ENCODE measurements around the gene HNRNPUL1. TPM values are rescaled to one million over a fixed set of nuclear protein-coding genes. Genes with fewer than 3 reads are reported as not detected.

Gene HNRNPUL1
- total RNA-seq, 4 donors from 2014 or later: 148 to 207 (median 179) TPM

- DNase-seq (ENCODE audit: extremely low spot score): no peak
- no peak overlapping the region for H3K4me3 ChIP-seq
- WGBS: 92% methylated on average over 5 of the region's 5 CpGs
- H3K27me3 ChIP-seq: no peaks in the 10 kb centered on the region
- no peak overlapping the region for H3K27ac ChIP-seq (replicated peaks in 1 of 4)
- no peaks in the 10 kb centered on the region for H3K9me3 ChIP-seq
- H3K4me1 ChIP-seq: peaks cover 27 to 33% (median 30%) of the 10 kb centered on the region in 4 donors
- TF ChIP-seq EP300 (IDR thresholded peaks at IDR 0.05) (no peak), POLR2AphosphoS5 (IDR thresholded peaks at IDR 0.05) (no peak), POLR2A (IDR thresholded peaks at IDR 0.05; ENCODE audit: low read depth) (no peak)
- peaks cover 68 to 73% (median 69%) of the 10 kb centered on the region in 4 donors for H3K36me3 ChIP-seq
- intact Hi-C loops (cut with DNase I): no loop called here
Observed at GRCh38 chr19:41269571-41269970, 5.4 kb downstream of the HNRNPUL1 start.

GRCh38 chr19:41273076-41273475, 8.9 kb downstream of the HNRNPUL1 start:
- 84% methylated on average over 6 of the region's 6 CpGs for WGBS
- Histone ChIP-seq H3K4me1 (peaks cover 0 to 2% (median under 1%) of the 10 kb centered on the region in 4 donors), H3K36me3 (peaks cover 98 to 100% (median 100%) of the 10 kb centered on the region in 4 donors), H3K27ac (replicated peaks in 1 of 4) (no peak overlapping the region), H3K9me3 (no peaks in the 10 kb centered on the region), H3K4me3 (no peak overlapping the region), H3K27me3 (no peaks in the 10 kb centered on the region)
- intact Hi-C loops (cut with DNase I): no loop called here
- TF ChIP-seq POLR2A (IDR thresholded peaks at IDR 0.05; ENCODE audit: low read depth) (no peak), EP300 (IDR thresholded peaks at IDR 0.05) (no peak), CTCF (IDR thresholded peaks at IDR 0.05) (no peak), POLR2AphosphoS5 (IDR thresholded peaks at IDR 0.05) (no peak)
- DNase-seq (ENCODE audit: extremely low spot score): no peak

- no peaks in the 10 kb centered on the region for H3K4me1 ChIP-seq
- TF ChIP-seq CTCF (IDR thresholded peaks at IDR 0.05) (no peak), POLR2AphosphoS5 (IDR thresholded peaks at IDR 0.05) (no peak), POLR2A (IDR thresholded peaks at IDR 0.05; ENCODE audit: low read depth) (no peak), EP300 (IDR thresholded peaks at IDR 0.05) (no peak)
- no peaks in the 10 kb centered on the region for H3K9me3 ChIP-seq
- intact Hi-C loops (cut with DNase I): no loop called here
- DNase-seq (ENCODE audit: extremely low spot score): no peak
- H3K4me3 ChIP-seq: no peak overlapping the region
- peaks cover 98 to 100% (median 100%) of the 10 kb centered on the region in 4 donors for H3K36me3 ChIP-seq
- 87% methylated on average over 5 of the region's 5 CpGs for WGBS
- H3K27ac ChIP-seq (replicated peaks in 1 of 4): no peak overlapping the region
- H3K27me3 ChIP-seq: no peaks in the 10 kb centered on the region
Observed at GRCh38 chr19:41274802-41275201, 10.6 kb downstream of the HNRNPUL1 start.

- no peak overlapping the region for H3K27ac ChIP-seq (replicated peaks in 1 of 4)
- H3K9me3 ChIP-seq: no peaks in the 10 kb centered on the region
- DNase-seq (ENCODE audit: extremely low spot score): no peak
- 69% methylated on average over 3 of the region's 3 CpGs for WGBS
- no peaks in the 10 kb centered on the region for H3K4me1 ChIP-seq
- no peak overlapping the region for H3K4me3 ChIP-seq
- intact Hi-C loops (cut with DNase I): no loop called here
- no peaks in the 10 kb centered on the region for H3K27me3 ChIP-seq
- TF ChIP-seq POLR2AphosphoS5 (IDR thresholded peaks at IDR 0.05): peak in 1 of 2 donors; percentile 13
- no peak for TF ChIP-seq EP300 (IDR thresholded peaks at IDR 0.05)
- no peak for TF ChIP-seq POLR2A (IDR thresholded peaks at IDR 0.05; ENCODE audit: low read depth)
- TF ChIP-seq CTCF (IDR thresholded peaks at IDR 0.05): no peak
- peaks cover 98 to 100% (median 100%) of the 10 kb centered on the region in 4 donors for H3K36me3 ChIP-seq
Observed at GRCh38 chr19:41276231-41276630, 12.1 kb downstream of the HNRNPUL1 start.

- Histone ChIP-seq H3K9me3 (no peaks in the 10 kb centered on the region), H3K36me3 (peaks cover 92 to 100% (median 99%) of the 10 kb centered on the region in 4 donors), H3K4me1 (no peaks in the 10 kb centered on the region), H3K27ac (replicated peaks in 1 of 4) (no peak overlapping the region), H3K4me3 (no peak overlapping the region), H3K27me3 (no peaks in the 10 kb centered on the region)
- no peak for DNase-seq (ENCODE audit: extremely low spot score)
- WGBS: 99% methylated on average over 2 of the region's 2 CpGs
- TF ChIP-seq EP300 (IDR thresholded peaks at IDR 0.05): no peak
- no peak for TF ChIP-seq CTCF (IDR thresholded peaks at IDR 0.05)
- no peak for TF ChIP-seq POLR2AphosphoS5 (IDR thresholded peaks at IDR 0.05)
- TF ChIP-seq POLR2A (IDR thresholded peaks at IDR 0.05; ENCODE audit: low read depth): no peak
- intact Hi-C loops (cut with DNase I): no loop called here
Observed at GRCh38 chr19:41278478-41278877, 14.3 kb downstream of the HNRNPUL1 start.
